AG04449 (cell line): ENCODE measurements around the gene EIF6.

Experiments
- CTCF ChIA-PET: fragments of 350-600 bp; formaldehyde crosslinking; extraction: SDS; loops from one replicate; lab custom pipeline; 2021; ENCODE audit warnings: antibody characterized with exemption; lab: Yijun Ruan, JAX
- POLR2A ChIA-PET: fragments of 400-600, 350-600 bp; formaldehyde crosslinking; extraction: SDS; loops from one replicate; lab custom pipeline; 2020; ENCODE audit warnings: antibody characterized with exemption, inconsistent platforms; lab: Yijun Ruan, JAX
- DNase-seq: peaks from one replicate; pipeline ENCODE4 v3.0.0-alpha.2; 2010; ENCODE audit warnings: low read depth, low spot score
- H3K4me3 ChIP-seq: 2 replicates; pipeline ENCODE4 v1.5.1; 2011; ENCODE audit warnings: low read depth, mild to moderate bottlenecking, control low read depth, low read length
- CTCF ChIP-seq: IDR thresholded peaks from one replicate; pipeline ENCODE4 v1.5.1; 2011; ENCODE audit warnings: mild to moderate bottlenecking, moderate library complexity, low read length, control low read depth, inconsistent platforms; ENCODE audit not compliant: insufficient read depth; ENCODE audit errors: missing control alignments

EIF6 gene

GRCh38 chr20:35252037-35252461 lies 32.5 kb downstream of the EIF6 start:
- CTCF ChIA-PET: interaction anchor here (0.7 kb wide), 1 partner anchor 156 kb away, joined by 3 read pairs; no protein-coding TSS in a partner anchor
- no peak overlapping the region for H3K4me3 ChIP-seq
- DNase-seq: no peak
- TF ChIP-seq CTCF: no peak
- POLR2A ChIA-PET: no interaction called here

GRCh38 chr20:35251613-35251940 lies 33.0 kb downstream of the EIF6 start:
- H3K4me3 ChIP-seq: no peak overlapping the region
- ChIA-PET CTCF (interaction anchor here (0.7 to 0.8 kb wide), 2 partner anchors 18 to 155 kb away, joined by 3 read pairs; no protein-coding TSS in a partner anchor), POLR2A (no interaction called here)
- TF ChIP-seq CTCF: no peak
- DNase-seq: no peak

- TF ChIP-seq CTCF: no peak
- ChIA-PET CTCF (interaction anchor here (1.0 to 1.8 kb wide), 5 partner anchors 9 to 40 kb away, joined by 3 to 5 read pairs (median 4); no protein-coding TSS in a partner anchor), POLR2A (no interaction called here)
- H3K4me3 ChIP-seq: no peak overlapping the region
- no peak for DNase-seq
Measured at GRCh38 chr20:35248641-35249475, 35.7 kb downstream of the EIF6 start.

GRCh38 chr20:35246723-35247122 lies 37.8 kb downstream of the EIF6 start:
- ChIA-PET CTCF (interaction anchor here (0.9 to 1.7 kb wide), 2 partner anchors 19 to 102 kb away, joined by 3 to 4 read pairs; no protein-coding TSS in a partner anchor), POLR2A (no interaction called here)
- no peak overlapping the region for H3K4me3 ChIP-seq
- TF ChIP-seq CTCF: no peak
- no peak for DNase-seq

- ChIA-PET POLR2A (no interaction called here), CTCF (interaction anchor here (0.9 to 1.7 kb wide), 3 partner anchors 10 to 35 kb away, joined by 3 to 6 read pairs (median 3); no protein-coding TSS in a partner anchor)
- no peak overlapping the region for H3K4me3 ChIP-seq
- no peak for DNase-seq
- TF ChIP-seq CTCF: no peak
Measured at GRCh38 chr20:35243986-35244385, 40.6 kb downstream of the EIF6 start.

GRCh38 chr20:35243317-35243716 lies 41.3 kb downstream of the EIF6 start:
- ChIA-PET POLR2A (no interaction called here), CTCF (no interaction called here)
- no peak for TF ChIP-seq CTCF
- H3K4me3 ChIP-seq: no peak overlapping the region
- no peak for DNase-seq
